Ascending aorta (tissue), 2 donors: ENCODE data around the gene SORCS2. TPM values are rescaled to one million over a fixed set of nuclear protein-coding genes. Genes with fewer than 3 reads are reported as not detected.

Source experiments
- DNase-seq, 2 donors: peaks; one replicate each; pipeline ENCODE4 v3.0.0-alpha.2; 2019; ENCODE audit warnings: low spot score in 2 of 2
- H3K27ac ChIP-seq, 2 donors: fragments of 200-600 bp; sonication (generic); one replicate each; pipeline ENCODE4 v1.5.1; 2016 to 2017; ENCODE audit warnings: mild to moderate bottlenecking in 1 of 2
- H3K27me3 ChIP-seq: fragments of 200-600 bp; sonication (generic); one replicate; pipeline ENCODE4 v1.5.1; 2017
- H3K36me3 ChIP-seq, 2 donors: fragments of 200-600 bp; sonication (generic); one replicate each; pipeline ENCODE4 v1.5.1; 2016
- H3K4me1 ChIP-seq, 2 donors: fragments of 200-600 bp; sonication (generic); one replicate each; pipeline ENCODE4 v1.5.1; 2016 to 2017; ENCODE audit warnings: mild to moderate bottlenecking in 1 of 2
- H3K4me3 ChIP-seq, 2 donors: fragments of 200-600 bp; sonication (generic); one replicate each; pipeline ENCODE4 v1.5.1; 2016 to 2017; ENCODE audit warnings: mild to moderate bottlenecking in 1 of 2
- H3K9me3 ChIP-seq, 2 donors: fragments of 200-600 bp; sonication (generic); one replicate each; pipeline ENCODE4 v1.5.1; 2016
- CTCF ChIP-seq, 3 experiments: fragments of 200-600 bp in 2 of 3; fragments of 450-650 bp in 1 of 3; sonication (generic) in 2 of 3; IDR thresholded peaks; one replicate each; pipeline ENCODE4 v1.5.1; 2016 to 2019; ENCODE audit warnings: antibody characterized with exemption in 3 of 3, mild to moderate bottlenecking in 1 of 3, moderate library complexity in 1 of 3
- intact Hi-C: fragments of 100-400 bp; cut with DNase I; formaldehyde crosslinking; loops from one replicate; pipeline ENCODE4 v1.15.1; 2023
- total RNA-seq: library from RNA; depleted of rRNA; stranded (reverse); fragments of >200 nt; gene quantifications from one replicate; pipeline ENCODE4 v1.1.0, GENCODE V29; 2016

SORCS2 gene
- total RNA-seq, 1 donor from 2014 or later, result 0.32 TPM

GRCh38 chr4:7469023-7469422 lies 276.7 kb downstream of the SORCS2 start:
- Histone ChIP-seq H3K9me3 (no peaks in the 10 kb centered on the region), H3K27me3 (no peaks in the 10 kb centered on the region), H3K4me3 (no peak overlapping the region), H3K36me3 (no peaks in the 10 kb centered on the region), H3K4me1 (no peaks in the 10 kb centered on the region), H3K27ac (no peak overlapping the region)
- intact Hi-C loops, result no loop called here
- DNase-seq, result no peak
- TF ChIP-seq CTCF (IDR thresholded peaks at IDR 0.05), result no peak

- no peaks in the 10 kb centered on the region for H3K27me3 ChIP-seq
- intact Hi-C loops, result no loop called here
- no peak overlapping the region for H3K27ac ChIP-seq
- H3K36me3 ChIP-seq, result no peaks in the 10 kb centered on the region
- no peak for TF ChIP-seq CTCF (IDR thresholded peaks at IDR 0.05)
- no peaks in the 10 kb centered on the region for H3K4me1 ChIP-seq
- no peaks in the 10 kb centered on the region for H3K9me3 ChIP-seq
- H3K4me3 ChIP-seq, result no peak overlapping the region
- no peak for DNase-seq
These were observed 277.8 kb downstream of the SORCS2 start for GRCh38 chr4:7470111-7470510.

- Histone ChIP-seq H3K4me1 (no peaks in the 10 kb centered on the region), H3K36me3 (no peaks in the 10 kb centered on the region), H3K9me3 (no peaks in the 10 kb centered on the region), H3K27ac (no peak overlapping the region), H3K27me3 (no peaks in the 10 kb centered on the region), H3K4me3 (no peak overlapping the region)
- no peak for TF ChIP-seq CTCF (IDR thresholded peaks at IDR 0.05)
- no peak for DNase-seq
- intact Hi-C loops, result no loop called here
These were observed 278.3 kb downstream of the SORCS2 start for GRCh38 chr4:7470522-7471128.

GRCh38 chr4:7472442-7473013 lies 280.2 kb downstream of the SORCS2 start:
- no peak overlapping the region for H3K4me3 ChIP-seq
- no peak for TF ChIP-seq CTCF (IDR thresholded peaks at IDR 0.05)
- no peak for DNase-seq
- no peaks in the 10 kb centered on the region for H3K4me1 ChIP-seq
- H3K9me3 ChIP-seq, result no peaks in the 10 kb centered on the region
- intact Hi-C loops, result no loop called here
- no peaks in the 10 kb centered on the region for H3K36me3 ChIP-seq
- no peak overlapping the region for H3K27ac ChIP-seq
- no peaks in the 10 kb centered on the region for H3K27me3 ChIP-seq

- intact Hi-C loops, result no loop called here
- TF ChIP-seq CTCF (IDR thresholded peaks at IDR 0.05), result no peak
- Histone ChIP-seq H3K4me1 (no peaks in the 10 kb centered on the region), H3K4me3 (no peak overlapping the region), H3K9me3 (no peaks in the 10 kb centered on the region), H3K36me3 (no peaks in the 10 kb centered on the region), H3K27ac (no peak overlapping the region), H3K27me3 (no peaks in the 10 kb centered on the region)
- DNase-seq, result no peak
These were observed 280.7 kb downstream of the SORCS2 start for GRCh38 chr4:7473081-7473480.
